HG02763 (cell line): ENCODE data around the gene ACIN1.

ENCODE experiments used
- ATAC-seq: cut with Tn5 transposase; IDR thresholded peaks from one replicate; pipeline ENCODE4 v1.9.1; 2021; ENCODE audit warnings: mild to moderate bottlenecking, moderate library complexity; ENCODE audit not compliant: unreplicated experiment

The ACIN1 gene, protein sequence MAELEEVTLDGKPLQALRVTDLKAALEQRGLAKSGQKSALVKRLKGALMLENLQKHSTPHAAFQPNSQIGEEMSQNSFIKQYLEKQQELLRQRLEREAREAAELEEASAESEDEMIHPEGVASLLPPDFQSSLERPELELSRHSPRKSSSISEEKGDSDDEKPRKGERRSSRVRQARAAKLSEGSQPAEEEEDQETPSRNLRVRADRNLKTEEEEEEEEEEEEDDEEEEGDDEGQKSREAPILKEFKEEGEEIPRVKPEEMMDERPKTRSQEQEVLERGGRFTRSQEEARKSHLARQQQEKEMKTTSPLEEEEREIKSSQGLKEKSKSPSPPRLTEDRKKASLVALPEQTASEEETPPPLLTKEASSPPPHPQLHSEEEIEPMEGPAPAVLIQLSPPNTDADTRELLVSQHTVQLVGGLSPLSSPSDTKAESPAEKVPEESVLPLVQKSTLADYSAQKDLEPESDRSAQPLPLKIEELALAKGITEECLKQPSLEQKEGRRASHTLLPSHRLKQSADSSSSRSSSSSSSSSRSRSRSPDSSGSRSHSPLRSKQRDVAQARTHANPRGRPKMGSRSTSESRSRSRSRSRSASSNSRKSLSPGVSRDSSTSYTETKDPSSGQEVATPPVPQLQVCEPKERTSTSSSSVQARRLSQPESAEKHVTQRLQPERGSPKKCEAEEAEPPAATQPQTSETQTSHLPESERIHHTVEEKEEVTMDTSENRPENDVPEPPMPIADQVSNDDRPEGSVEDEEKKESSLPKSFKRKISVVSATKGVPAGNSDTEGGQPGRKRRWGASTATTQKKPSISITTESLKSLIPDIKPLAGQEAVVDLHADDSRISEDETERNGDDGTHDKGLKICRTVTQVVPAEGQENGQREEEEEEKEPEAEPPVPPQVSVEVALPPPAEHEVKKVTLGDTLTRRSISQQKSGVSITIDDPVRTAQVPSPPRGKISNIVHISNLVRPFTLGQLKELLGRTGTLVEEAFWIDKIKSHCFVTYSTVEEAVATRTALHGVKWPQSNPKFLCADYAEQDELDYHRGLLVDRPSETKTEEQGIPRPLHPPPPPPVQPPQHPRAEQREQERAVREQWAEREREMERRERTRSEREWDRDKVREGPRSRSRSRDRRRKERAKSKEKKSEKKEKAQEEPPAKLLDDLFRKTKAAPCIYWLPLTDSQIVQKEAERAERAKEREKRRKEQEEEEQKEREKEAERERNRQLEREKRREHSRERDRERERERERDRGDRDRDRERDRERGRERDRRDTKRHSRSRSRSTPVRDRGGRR

DNA sequence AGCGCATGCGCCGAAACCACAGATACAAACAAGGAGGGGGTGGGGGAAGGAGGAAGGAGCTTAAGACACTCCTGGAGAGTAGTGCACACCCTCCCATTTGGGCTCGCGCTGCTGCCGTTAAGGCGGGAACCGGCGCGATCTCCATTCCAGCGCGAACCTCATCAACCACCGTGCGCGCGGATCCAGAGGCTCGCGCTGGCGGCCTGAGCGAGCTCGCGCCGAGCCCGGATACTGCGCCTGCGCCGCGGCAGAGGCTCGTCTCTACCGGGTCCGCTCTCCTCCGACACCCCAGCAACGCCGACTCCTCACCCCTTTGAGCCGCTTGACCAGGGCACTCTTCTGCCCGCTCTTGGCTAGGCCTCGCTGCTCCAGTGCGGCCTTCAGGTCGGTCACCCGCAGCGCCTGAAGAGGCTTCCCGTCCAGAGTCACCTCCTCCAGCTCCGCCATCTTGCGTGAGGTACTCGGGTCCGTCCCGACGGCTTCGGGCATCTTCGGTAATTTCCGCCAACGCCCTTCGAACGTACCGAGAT is at the start of gene ACIN1:
Gene ACIN1, minus strand, starts transcription at position 471 of the 530 bp plus-strand sequence. Its CDS starts 24 bp downstream, at position 447.
- peak; percentile 41 for ATAC-seq

DNA sequence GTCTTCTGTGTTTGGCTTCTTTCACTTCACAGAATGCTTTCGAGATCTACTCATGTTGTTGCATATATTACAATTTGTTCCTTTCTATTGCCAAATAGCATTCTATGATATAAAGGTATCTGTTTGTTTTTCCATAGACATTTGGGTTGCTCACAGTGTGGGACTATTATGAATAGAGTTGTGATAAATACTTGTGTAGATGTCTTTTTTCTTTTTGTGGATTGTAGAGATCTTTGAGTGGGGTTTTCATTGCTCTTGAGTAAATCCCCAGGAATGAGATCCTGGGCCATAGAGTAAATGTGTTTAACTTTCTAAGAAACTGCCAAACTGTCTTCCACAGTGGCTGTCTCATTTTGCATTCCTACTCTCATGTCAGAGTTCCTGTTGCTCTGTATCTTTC is 49.0 kb upstream of the ACIN1 start:
- no peak for ATAC-seq

DNA sequence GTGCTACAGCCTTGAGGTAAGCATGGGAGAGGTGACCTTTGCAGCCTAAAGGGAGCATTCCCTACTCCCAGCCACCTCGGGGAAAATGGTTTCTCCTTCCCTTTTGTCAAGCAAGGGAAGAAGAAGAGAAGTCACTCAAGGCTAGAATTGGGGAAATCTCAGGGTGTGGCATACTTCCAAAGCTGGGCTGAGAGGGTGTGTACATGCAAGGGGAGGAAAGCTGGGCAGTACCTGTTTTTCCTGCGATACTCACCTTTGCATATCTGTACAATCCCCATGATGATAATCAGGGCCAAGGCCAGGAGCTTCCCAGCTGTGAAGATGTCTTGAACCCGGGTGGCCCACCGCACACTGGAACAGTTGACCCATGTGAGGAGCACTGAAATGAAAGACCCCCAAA is 47.9 kb upstream of the ACIN1 start:
- no peak for ATAC-seq

DNA sequence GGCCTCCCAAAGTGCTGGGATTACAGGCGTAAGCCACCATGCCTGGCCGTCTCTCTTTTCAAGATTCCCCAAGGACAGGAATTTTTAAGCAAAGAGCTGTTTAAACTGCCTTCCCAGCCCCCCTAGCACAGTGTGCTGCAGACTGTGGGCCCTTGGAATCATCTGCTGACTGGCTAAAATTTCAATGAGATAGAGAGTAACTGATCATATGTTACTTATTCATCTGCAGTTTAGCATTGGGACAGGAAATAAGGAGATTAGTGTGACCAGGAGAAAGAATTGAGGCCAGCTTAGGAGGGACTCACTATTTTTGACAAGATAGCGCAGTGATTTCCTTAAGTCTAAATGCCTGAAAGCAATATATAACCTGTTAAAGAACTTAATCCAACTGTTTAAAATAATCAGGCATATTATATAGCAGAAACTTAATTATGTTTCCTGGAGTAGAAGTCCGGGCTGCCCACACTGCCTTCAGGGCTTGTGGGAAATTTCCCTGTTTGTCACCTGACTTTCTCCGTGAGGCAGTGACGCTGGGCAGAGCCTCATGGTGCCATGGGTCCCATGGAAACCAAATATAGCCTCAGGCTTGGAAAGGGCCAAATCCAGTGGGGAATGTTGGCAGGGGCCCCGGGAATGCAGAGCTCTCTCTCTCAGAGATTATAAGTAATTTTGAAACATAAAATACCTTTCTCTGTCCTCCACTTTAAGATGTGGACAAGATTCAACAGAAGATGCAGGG is 46.9 kb upstream of the ACIN1 start:
- ATAC-seq = no peak

DNA sequence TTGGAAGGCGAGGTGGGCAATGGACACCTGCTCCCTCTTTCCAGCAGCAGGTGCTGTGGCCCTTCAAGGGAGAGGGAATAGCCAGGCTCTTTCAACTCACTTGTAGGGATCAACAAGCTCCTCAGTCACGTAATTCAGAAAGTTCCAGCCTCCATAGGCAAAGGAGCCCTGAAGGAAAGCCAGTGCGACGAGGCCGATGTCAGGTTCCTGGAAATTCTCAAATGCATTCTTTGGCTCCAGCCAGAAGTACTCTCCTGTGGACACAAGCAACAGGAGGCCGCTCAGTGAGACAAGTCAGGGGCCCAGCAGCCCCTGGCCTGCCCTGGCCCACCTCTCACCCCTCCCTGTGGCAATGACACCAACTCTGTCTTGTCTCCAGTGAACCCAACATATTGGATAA is 45.4 kb upstream of the ACIN1 start:
- ATAC-seq = no peak

DNA sequence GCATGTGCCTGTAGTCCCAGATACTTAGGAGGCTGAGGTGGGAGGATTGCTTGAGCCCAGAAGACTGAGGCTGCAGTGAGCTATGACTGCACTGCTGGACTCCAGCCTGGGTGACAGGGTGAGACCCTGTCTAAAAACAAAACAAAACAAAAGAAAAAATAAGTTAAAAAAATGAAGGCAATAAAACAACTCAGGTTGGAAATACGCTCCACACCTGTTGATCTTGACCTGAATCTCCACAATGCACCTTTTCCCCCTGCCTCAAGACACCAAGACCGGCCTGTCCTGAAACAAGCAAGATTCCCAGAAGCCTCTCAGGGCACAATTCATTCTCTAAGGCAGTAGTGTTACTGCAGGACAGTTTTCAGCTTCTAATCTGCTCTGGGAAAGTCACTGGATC is 44.9 kb upstream of the ACIN1 start:
- no peak for ATAC-seq

DNA sequence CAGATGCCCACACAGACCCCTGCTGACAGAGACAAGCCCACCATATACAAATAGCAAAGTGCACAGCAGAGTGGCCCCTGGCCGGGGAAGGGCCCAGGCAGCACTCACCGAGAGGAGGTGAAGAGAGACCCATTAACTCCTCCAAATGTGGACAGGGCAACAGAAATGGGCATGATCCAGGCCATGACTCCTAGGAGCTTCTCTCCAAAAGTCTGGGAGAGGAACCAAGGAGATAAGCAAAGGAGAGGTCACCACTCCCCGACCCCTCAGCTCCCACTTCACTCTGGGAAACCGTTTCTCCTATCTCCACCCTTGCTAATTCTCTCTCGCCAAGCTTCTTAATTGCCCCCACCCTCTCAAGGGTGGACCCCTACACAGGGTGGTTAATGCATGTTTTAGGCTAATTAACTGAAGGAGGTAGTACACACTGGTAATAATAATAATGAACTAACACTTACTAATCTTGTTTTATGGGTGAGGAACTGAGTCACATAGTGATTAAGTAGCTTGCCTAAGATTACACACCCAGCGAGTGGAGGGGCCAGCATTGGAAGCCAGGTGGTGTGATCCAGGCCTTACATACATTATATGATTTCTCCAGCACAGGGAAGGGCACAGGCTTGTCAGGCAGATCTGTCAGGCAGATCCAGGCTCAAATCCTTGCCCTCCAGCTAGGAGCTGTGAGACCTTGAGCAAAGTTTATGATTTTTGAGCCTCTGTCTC is 43.0 kb upstream of the ACIN1 start:
- no peak for ATAC-seq

DNA sequence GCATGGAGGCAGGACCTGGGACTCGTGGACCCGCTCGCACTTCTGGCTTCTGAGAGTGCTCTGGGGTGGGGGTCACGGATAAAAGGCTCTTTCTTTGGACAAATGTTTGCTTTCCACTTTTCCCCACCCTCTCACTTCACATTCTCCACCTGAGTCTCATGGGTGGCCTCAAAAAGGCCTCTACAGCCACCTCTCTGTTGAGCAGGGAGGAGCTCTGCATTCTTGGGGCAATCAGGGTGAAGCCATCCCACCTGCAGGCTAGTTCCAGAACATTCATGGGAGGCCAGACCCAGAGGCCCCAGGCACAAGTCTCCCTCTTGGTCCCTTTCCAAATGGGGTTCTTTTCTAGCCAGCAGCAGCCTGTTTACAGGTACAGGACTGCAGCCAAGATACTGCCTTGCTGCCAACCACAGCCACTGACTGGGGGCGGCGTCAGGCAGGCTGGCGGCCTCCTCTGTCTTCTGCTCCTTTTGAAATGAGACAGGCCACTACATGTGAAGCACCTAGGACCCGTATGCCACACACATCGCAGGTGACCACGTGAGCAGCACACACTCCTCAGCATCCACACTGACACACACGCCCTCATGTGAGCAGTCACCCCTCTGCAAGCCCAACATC is 42.4 kb upstream of the ACIN1 start:
- no peak for ATAC-seq

DNA sequence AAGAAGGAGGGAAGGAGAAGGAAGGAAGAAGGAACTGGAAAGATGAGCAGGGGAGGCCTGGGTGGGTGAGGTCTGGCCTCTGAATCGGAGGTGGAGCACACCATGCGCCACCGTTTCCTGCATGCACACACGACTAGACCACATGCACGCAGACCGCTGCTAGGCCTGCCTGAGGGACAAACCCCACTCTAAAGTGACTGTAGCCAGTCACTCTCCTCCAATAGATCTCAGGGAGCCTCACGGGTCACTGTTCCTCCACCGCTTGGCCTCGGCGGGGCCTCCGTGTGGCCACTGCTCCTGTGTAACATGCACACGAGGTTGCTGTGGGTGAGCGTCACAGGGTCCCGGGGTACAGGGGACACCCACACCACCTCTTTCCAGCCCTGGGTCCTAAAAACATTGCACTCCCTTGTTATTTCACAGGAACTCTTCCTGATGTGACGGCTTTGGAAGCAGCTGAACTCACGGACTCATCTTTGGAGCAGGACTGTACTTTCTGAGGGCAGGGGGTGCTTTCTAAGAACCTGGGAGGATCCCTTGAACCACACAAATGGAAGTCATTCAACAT is 41.7 kb upstream of the ACIN1 start:
- ATAC-seq = no peak

DNA sequence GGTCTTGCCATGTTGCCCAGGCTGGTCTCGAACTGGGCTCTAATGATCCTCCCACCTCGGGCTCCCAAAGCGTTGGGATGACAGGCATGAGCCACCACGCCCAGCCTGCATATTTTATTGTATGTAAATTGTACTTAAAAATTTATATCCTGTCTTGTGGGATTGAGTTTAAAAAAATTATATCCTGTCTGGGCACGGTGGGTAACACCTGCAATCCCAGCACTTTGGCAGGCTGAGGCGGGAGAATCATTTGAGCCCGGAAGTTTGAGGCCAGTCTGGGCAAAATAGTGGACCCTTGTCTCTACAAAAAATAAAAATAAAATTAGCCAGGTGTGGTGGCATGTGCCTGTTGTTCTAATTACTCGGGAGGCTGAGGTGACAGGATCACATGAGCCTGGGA is 38.0 kb upstream of the ACIN1 start:
- ATAC-seq = no peak

DNA sequence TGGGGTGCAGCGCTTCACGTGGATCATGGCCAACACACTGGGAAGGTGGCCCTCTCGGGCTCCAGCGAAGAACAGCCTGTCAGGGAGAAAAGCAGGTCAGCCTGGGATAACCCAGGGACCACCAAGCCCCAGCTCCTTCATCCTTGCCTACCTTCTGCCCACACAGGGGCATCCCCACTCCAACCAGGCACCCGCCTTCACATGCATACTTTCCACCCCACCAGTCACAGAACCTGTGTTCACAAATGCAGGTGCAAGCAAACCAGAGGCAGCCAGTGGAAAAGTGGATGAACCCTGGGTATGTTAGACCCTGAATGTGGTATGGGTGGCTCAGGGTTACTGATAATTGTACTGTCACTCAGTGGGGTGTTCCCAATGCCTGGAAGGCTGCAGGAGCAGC is 36.5 kb upstream of the ACIN1 start:
- no peak for ATAC-seq

DNA sequence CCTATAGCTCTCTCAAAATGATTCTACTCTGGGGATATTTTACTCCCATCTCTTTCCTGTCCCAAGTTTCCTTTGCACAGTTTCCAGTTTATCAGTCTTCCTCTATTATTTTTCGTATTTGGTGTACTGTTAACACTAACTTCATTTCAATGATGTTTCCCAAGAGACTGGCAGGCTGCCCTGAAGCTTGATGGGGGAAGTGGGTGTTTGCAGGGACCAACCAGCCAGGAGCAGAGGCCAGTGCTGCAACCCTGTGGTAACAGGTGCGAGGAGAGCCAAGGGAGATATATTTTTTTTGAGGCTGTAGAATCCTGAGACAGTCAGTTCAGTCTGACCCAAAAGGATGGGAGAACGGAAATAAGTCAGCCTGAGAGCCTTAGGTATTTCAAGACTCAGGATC is 35.9 kb upstream of the ACIN1 start:
- ATAC-seq = no peak

DNA sequence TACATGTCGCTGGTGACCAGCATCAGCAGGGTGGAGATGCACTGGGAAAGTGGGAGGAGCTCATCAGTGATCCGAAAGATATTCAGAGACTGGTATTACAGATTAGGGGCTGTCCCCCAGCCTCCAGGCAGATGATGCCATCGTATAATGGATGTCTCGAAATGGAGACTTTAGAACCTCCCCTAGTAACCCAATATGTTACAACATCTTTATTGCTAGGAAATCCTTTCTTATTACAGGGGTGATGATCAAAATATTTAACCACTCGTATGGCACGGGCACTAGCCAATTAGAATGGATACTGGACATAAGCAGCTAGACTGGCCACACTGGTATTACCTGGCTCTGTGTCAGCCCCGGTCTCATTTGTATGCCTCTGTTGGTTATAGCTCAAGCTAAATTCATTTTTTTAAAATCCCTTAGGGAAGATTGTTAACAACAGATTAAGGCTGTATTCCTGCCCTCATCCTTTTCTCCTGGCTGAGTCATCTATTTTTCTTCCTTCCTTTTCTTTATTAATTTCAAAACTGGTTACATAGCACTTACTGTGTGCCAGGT is 34.9 kb upstream of the ACIN1 start:
- ATAC-seq = no peak

DNA sequence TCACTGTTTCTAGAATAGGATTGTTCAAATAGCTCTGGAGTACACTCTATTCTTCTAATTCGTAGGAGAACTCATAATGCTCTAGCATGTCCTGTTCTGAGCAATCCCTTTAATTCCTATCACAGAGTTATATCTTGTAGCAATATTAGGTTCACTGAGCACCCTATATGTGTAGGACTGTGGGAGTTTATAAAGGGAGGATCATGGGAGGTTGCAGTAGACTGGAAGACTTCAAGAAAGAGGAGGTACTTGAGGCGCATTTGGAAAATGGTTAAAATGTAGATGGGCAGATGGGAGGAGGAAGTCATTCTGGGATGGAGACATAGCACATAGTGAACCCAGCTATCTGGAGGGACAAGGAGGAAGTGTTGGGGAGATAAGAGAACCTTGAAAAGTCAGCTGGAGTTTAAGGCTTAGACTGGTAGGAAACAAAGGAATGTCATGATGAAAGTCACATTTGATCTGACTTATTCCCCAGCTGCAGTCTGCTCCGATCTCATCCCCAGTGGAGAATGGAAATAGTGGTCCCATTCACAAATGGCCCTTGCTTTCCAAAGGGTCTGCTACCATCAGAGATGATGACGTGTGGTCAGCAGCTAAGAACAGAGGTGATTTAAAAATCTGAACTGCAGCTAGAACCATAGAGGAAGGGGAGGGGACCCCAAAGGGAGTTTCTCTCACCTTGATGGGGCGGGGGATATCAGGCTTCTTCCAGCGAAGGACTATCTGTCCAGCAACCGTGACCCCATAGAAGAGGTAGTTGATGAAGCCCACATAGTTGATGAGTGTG is 34.2 kb upstream of the ACIN1 start:
- no peak for ATAC-seq

DNA sequence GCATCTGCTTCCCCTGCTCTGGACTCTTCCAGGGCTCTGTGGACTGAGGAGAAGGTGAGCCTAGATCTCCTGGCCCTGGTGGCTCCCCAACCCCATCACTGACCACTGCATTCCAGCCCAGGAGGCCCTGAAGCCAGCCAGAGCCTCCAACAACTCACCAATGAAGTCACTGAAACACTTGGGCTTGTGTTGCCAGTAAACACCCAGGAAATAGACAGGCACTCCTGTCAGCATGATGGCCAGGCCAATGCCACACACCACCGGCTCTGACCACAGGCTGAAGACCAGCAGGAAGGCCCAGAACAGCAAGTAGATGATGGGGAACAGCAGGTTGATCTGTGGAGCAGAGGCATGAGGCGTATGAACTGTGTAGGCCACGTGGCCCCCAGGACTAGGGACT is 32.9 kb upstream of the ACIN1 start:
- ATAC-seq = no peak

DNA sequence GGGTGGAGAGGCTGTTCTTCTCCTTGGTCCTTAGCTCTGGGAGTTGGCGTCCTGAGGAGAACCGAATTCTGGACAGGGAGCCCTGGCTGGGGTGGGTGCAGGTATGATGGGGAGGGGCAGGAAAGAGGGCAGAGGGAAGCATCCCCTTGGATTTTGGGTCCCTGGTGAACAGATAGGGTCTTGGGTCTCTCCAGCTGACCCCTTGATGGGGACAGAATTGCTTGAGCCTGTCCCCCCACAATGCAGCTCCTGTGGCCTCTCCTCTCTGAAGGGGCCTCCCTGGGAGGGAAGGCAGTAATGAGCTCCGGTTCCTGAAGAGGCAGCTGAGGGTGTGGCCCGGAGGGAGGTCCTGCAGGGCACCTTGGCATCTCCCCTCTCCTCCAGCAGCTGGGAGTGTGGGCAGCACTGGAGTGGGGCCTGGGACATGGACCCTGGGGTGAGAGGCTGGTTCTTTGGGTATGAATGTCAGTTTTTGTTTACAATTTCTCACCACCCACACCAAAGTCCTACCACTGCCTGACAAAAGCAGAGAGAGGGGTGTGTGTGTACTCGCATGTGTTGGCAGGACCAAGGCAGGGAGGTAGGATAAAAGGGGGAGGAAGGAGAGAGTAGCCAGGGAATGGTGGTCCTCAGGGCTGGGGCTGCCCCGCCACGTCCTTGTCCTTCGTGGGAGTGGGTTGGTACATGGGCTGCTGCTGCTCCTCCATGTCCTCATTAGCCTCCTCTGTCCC is 31.8 kb upstream of the ACIN1 start:
- ATAC-seq = no peak

DNA sequence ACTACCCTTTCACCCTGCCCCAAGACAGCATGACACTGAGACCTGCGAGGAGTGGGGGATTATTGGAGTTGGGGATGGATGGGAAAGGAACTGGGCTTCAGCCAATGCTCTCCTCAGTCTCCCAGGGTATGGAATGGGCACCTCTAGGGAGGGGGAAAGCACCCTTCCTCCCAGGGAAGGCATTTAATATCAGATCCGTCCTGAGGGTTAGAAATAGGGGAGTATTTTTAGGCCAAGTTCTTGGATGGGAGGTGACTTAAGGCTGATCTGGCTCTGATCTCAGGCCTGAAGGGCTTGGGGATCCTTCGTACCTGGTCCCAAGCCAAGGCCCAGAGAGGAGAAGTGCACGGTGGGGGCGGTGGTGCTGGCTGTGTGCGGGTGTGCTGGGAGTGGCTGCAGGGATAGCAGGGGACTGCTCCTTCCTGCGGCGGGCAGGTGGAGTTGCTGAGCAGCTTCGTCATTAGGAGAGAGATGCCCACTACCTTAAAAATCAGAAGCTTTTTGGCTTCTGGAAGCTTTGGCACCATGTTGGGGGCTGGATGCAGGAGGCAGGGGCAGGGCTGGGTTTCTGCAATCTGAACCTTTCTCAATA is 31.1 kb upstream of the ACIN1 start:
- ATAC-seq = no peak
